ENCODE results near the gene PROX1. TPM values are rescaled to one million over a fixed set of nuclear protein-coding genes. Genes with fewer than 3 reads are reported as not detected.

The PROX1 gene, protein sequence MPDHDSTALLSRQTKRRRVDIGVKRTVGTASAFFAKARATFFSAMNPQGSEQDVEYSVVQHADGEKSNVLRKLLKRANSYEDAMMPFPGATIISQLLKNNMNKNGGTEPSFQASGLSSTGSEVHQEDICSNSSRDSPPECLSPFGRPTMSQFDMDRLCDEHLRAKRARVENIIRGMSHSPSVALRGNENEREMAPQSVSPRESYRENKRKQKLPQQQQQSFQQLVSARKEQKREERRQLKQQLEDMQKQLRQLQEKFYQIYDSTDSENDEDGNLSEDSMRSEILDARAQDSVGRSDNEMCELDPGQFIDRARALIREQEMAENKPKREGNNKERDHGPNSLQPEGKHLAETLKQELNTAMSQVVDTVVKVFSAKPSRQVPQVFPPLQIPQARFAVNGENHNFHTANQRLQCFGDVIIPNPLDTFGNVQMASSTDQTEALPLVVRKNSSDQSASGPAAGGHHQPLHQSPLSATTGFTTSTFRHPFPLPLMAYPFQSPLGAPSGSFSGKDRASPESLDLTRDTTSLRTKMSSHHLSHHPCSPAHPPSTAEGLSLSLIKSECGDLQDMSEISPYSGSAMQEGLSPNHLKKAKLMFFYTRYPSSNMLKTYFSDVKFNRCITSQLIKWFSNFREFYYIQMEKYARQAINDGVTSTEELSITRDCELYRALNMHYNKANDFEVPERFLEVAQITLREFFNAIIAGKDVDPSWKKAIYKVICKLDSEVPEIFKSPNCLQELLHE
- not detected in 2 replicates for total RNA-seq

DNA sequence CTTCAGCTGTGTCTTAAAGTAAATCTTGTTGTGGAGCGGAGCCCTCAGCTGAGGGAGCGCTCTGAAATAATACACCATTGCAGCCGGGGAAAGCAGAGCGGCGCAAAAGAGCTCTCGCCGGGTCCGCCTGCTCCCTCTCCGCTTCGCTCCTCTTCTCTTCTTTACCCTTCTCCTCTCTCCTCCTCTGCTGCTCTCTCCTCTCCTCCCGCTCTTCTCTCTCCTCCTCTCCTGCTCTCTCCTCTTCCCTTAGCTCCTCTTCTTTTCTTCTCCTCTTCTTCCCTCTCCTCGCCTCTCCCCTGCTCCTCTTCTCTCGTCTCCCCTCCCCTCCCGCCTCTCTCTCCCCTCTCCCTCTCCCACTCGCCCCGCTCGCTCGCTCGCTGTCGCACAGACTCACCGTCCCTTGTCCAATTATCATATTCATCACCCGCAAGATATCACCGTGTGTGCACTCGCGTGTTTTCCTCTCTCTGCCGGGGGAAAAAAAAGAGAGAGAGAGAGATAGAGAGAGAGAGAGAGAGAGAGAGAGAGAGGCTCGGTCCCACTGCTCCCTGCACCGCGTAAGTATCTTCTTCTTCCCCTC is at the start of gene PROX1:
PROX1 (plus strand) TSS at position 47 of the 580 bp plus-strand sequence. CDS start 8,563 bp downstream, outside the sequence.
- intact Hi-C loops (cut with micrococcal nuclease): loop anchor here (5.0 to 10.0 kb wide), 5 partner anchors 199 to 863 kb away; partner anchors contain the start of gene SMYD2

DNA sequence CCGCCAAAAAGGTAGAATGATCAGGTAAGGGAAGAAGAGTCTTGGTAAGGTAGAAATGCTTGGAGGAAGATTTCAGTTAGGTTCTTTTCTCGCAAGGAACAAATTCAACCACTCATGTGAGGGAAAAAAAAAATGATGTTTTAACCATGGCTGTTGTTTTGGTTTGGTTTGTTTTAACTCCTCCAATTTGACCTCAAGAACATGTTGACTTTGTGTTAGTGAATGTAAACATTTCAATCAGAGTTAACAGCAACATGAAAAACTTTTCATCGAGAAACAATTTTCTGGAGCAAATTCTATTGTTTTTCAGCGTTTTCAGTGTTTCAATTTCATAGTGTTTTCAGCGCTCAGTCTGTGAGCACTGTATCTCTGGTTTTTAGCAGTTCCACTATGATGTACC is 49.0 kb upstream of the PROX1 start:
- intact Hi-C loops (cut with micrococcal nuclease): no loop called here

DNA sequence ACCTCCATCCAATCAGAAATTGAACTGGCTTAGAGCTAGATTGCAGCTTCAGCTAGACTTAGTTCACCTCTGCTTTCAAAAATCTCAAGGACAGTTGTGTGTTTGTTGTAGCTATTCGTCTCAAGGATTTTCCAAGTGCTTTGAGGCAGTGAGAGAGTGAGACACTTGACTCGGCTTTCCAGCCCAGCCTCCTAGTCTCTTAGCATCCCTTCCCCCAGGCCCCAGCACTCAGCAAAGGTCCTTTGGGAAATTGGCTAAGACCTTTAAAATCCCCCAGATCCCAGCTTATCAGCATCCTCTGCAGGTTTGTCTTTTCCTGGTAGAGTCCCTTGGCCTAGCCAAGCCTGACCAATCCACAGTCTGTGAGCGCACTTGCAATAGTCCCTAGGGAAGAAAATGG is 47.9 kb upstream of the PROX1 start:
- intact Hi-C loops (cut with micrococcal nuclease): no loop called here

DNA sequence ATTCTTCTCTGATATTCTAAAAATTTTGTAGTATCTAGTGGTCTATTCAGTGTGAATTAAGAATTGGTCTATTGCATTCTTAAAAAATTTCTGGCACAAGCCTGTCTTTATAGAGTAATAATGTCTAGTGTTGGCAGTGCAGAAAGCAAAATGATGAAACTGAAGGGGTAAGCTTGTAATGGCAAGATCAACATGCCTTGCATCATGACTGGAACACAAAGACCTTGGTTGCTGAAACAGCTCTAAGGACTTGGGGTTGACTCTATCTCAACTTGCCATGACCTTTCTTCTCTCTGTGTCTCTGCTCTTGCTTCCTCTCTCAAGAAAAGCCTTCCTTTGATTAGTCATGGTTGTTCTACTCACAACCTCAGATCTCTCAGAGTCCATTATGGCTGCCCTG is 46.8 kb upstream of the PROX1 start:
- intact Hi-C loops (cut with micrococcal nuclease): no loop called here

DNA sequence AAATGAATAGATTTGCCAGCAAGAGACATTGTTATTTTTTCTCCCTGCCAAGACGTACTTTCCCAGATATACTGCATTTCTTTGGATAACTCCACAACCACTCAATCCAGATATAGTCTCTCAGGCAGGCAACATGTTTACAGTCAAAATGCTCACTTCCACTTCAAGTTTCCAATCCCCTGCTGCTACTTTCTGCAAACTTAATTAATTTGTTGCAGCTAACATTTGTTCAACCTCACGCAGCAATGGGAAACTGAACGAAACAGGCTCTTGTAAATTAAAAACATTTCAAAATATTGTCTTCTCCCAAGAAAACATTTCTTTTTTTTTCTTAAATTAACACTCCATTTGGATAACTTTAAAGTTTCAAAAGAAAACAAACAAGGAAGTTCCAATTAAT is 45.7 kb upstream of the PROX1 start:
- intact Hi-C loops (cut with micrococcal nuclease): no loop called here

DNA sequence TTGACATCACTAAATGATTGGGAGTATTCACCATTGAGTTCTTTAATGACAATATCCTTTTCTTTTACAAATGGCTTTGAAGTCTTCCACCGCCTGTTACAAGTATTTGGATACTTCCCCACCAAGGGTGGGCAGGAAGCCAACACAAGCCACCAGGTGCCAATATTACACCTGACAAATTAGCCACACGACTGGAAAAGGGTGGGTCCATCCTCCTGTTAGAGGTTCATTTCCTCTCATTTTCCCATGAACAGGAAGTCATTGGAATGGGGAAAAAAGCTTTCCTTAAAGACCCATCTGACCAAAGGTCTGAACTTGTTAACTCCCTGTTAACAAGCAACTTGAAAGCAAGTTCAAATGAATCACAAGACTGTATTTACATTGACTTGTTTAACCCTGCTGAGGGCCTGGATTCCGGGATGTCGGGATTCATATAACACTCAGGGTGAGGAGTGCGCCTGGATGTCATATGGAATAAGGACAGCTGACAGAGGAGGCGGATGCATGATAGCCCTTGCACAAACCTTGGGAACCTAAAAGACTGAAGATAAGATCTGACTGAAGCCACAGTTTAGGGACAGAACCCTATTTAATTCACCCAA is 40.5 kb upstream of the PROX1 start:
- intact Hi-C loops (cut with micrococcal nuclease): no loop called here

DNA sequence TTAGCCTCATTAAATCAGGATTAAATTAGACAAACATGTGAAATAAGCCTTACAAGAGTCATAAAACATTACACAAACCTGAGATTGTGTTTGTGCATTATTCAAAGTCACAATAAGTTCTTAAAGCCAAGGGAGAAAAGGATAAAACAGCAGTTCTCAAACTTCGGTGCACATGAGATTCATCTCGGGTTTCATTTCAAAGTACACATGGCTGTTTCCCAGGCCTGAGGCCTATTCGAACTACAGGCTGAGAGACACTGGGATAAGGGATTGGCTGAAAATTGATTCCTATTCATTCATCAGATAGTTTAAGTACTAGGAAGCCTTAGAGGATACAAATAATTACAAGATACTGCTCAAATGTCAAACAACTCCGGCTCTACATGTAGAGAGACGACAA is 35.9 kb upstream of the PROX1 start:
- intact Hi-C loops (cut with micrococcal nuclease): no loop called here

DNA sequence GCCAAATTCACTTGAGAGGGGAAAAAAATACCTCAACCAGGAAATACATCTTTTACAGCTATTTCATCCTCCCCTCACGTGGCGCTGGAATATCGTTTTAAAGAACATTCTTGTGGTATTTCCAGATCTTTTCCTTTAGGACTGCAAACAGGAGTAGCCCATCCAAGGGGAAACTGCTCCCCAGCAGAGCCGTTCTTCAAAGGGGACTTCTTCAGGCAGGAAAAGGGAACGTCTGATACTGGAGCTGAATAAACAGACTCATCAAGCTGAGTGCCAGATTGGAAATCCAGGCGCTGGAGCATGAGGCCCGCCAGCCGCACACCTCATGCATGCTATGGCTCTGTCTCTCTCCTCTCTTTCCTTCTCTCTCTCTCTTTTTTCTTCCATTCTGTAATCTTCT is 34.0 kb upstream of the PROX1 start:
- intact Hi-C loops (cut with micrococcal nuclease): no loop called here

DNA sequence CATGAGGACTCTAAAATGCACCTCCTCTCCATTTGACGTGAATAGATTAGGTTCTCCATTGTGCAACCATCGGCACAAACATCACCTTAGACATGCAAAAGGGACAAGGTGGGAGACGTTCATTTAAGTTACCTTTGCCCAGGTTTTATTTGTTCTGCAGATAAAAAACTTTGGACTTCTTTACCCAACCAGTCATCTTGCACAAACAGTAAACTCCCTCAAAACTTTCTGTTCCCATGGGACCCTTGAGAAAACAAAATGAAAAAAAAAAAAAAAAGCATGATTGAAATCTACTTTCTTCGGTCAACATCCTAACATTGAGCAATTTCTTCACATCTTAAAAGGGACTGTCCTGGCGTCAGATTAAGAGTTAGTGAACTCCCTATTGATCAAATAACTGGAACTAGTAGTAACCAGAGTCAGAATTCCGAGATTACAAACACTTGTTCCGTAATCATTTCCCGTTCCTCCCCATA is 31.4 kb upstream of the PROX1 start:
- intact Hi-C loops (cut with micrococcal nuclease): no loop called here

DNA sequence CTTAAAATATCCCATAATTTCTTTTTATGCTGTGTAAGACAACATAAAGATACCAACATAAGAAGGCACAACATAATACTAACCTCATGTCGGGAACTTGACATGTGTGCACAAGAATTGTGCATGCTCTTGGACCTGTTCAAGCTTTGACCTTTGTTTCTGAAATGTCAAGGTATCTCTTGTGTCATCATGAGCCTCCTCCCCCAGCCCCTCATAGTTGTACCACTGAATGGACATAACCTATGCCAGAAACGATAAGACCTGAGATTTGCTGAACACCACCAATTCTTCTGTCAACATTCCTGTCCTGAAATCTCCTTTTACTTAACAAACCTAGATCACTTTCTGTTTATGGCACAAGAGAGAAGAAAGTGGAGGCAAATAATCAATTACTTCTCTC is 29.4 kb upstream of the PROX1 start:
- intact Hi-C loops (cut with micrococcal nuclease): no loop called here

DNA sequence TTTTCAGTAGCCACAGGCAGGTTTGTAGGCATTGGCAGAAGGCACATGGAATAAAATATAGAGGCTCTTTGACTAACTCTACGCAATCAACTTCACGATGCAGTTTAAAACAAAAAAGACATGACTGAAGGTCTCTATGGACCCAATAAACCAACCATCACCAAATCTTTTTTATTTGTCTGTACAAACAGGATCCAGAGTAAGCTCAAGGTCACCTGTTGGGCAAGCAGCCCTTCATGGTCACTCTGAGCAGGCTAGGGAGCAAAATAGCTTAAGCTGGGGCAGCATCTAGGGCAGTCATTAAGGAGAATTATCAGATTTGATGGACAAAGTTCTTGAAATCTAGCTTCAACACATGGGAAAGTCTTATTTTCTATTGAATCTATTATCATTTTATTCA is 26.8 kb upstream of the PROX1 start:
- intact Hi-C loops (cut with micrococcal nuclease): no loop called here

DNA sequence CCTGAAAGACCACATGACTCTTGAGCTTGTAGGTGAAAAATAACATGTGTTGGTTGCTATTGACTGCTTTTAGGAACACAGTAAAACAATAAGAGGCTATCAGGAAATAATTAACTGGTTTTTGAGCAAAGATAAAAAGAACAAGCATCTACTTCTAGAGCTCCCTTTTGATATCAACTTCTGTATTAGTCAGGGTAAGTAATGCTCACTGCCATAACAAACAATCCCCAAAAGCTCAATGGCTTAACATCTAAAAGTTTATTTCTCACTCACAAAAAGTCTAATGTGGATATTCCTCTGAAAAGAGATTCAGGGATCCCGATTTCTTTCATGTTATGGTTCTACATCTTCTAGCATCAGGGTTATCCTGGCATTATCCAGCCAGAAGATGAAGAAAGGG is 25.3 kb upstream of the PROX1 start:
- intact Hi-C loops (cut with micrococcal nuclease): no loop called here

DNA sequence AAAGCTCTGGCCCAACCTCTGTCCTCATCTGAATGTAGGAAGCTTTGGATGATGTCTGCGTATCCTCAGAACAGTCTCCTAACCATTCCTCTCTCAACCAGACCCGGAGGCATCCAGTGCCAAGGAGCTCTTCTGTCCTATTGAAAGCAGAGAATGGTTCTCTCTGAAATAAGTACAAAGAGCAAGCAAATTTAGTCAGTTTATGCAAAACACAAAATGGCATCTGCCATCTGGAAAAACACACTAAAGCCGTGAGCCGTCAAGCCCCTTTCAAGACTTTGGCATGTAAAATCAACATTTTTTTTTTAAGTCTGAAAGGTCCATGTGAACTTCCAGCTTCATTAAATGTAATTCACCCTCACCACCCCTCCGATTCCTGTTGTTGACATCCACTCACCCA is 21.7 kb upstream of the PROX1 start:
- intact Hi-C loops (cut with micrococcal nuclease): no loop called here

DNA sequence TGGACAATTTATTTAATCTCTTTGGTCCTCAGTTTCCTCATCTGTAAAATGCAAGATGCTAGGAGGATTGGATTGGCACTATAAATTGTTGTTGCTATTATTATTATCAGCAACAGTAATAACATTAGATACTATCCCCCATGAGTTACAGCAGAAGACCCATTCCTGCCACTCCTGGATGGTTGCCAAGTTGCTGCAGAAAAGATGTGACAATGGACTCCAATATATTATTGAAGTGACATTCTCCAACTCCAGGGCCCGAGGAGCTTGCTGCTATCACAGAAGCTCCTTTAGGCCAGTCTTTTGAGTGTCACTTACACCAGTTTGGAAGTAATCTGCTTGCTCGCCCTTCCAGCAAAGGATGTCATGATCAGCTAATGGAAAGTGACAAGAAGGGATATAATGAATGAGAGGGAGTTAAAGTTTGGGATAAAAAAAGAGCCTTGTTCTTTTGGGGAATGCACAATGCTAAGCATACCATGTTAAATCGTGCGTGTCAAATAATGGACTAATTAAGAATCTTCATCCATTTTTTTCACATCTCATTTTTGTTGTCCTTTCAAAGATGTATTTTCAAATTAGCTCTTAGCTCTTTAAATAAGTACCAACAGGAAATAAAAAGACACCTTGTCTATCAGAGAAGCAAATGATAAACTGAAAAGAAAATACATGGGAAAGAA is 19.5 kb upstream of the PROX1 start:
- intact Hi-C loops (cut with micrococcal nuclease): no loop called here

DNA sequence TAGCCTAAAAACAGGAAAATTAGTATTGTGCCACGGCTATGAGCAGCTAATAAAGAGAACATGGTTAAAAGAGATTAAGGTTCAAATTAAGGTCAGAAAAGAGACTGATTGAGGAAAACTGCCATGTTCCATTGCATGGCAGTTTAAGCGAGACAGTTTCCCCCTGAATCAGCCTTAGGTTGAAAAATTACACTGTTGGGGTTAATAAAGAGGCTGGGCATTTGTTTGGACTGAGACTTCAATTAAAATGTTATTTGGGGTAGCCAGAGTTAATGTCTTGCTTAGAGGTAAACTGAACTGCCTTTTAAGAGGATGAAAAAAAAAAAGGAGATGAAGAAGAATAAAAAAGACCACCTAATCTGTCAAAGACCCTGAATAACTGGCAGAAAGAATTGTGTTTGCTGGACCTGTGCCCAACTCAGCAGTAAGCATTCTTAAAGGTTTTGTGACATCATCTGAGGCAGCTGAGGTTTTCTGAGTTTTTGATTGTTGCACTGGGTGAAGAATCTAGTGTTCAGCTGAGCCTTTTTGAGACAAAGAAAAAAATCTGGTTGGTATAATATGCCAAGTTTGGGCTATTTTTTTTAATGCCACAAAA is 17.7 kb upstream of the PROX1 start:
- intact Hi-C loops (cut with micrococcal nuclease): no loop called here

DNA sequence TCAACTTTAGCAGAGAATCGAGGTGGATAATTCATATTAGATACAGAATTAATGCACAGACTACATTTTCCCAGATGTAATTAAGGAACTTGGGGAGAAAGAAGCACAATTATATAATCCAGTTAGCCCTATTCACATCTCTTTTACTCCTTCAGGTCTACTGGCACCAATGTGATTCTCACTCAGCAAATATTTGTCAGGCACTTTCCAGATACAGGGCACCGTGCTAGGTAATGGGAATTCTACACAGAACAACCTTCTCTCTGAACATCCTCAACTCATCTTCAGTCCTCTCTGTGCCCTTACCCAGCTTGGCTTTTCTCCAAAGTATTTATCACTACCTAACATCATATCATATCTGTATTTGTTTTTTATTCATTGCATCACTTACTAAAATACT is 15.6 kb upstream of the PROX1 start:
- intact Hi-C loops (cut with micrococcal nuclease): no loop called here

DNA sequence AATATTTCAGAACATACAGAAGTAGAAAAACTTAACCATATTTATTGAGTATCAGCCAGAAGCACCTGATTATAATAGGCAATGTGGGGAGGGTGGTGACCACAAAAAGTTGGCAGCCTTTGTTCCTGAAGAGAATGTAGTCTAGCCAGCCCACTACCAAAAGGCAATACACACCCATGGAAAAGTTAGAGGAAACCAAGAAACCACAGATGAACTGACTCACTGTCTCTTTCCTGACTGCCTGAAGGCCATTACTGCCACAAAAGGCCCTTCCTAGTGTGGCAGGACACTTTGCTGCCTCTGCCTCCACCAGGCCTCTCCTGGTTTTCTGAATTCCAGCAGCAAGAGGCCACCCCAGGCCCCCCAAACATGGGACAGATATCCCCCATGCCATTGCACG is 14.6 kb upstream of the PROX1 start:
- intact Hi-C loops (cut with micrococcal nuclease): no loop called here

DNA sequence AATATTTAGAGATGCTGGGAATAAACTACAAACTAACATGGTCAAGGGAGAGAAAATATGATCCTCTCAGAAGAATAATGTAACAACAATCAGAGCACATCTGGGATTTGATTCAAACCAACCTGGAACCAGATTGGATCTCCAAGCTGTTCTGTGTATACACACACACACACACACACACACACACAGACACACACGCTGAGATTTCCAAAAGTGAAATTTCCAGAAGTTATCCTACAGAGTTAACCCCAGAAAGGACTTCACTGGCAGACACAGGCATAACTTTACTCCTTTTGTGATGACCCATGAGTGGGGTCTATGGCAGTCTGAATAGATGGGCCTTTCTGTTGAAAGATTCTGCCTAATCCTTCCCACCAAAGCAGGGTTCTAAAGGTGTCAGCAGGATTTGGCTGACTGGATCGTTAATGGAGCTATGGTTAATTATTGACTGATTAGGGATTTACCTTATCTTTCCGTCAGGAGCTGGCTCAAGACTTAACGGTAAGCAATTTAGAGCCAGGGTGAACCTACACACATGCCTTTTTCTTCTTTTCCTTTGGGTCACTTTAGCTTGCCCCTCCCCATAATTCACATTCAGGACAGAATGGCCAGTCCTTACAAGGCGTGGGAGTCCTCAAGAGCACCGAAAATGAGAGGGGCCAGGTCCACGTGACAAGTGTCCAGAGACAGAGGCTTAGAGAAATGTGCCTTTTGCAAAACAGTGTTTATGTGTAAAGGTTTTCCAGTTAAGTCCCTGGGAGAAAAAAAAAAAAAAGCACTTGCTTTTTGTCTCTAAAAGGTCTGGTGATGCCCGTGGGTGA is 10.9 kb upstream of the PROX1 start:
- intact Hi-C loops (cut with micrococcal nuclease): no loop called here

DNA sequence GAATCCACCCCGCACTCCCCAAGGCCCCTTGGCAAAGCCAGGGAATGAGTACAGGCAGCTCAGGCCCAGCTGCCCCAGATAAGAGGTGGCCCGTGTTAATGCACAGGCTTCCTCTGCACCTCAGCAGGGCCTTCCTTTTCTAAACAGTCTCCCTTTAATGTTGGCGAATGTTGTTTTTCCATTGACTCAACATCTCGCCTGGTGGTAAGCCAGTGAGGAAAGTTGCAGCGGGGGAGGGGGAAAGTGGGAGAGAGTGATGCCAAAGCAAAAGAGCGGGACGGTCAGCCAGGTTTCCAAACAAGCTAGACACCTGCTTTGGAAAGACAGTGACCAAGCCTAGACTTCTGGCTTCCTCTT is 10.3 kb upstream of the PROX1 start:
- intact Hi-C loops (cut with micrococcal nuclease): no loop called here

DNA sequence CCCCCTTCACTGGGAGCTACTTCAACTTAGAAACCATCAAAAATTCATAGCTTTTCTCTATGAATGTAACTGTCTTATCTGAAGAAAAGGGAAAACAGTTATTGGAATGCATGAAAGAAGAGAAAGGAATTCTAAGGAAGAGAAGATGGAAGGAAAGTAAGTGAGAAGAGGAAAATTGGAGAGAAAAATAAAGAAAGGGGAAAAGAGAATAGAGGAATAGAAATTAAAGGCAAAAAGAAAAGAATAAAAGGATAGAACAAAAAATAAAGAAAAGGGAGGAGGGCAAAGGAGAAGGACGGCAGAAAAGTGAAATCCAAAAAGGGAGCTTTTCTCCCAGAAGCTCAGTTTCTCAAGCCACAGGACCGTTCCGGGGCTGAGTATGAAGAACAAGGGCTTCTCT is 9.9 kb upstream of the PROX1 start:
- intact Hi-C loops (cut with micrococcal nuclease): no loop called here

All from T-helper 1 cell treated with Interleukin-12 subunit alpha and Interleukin-12 subunit beta and Interleukin-4 antibody, amounts not matched to agents 30 ng/mL and 1 ng/mL, for 36 hours (primary cell).